Measurements from ENCODE around the gene GLYR1. TPM values are rescaled to one million over a fixed set of nuclear protein-coding genes. Genes with fewer than 3 reads are reported as not detected.

The GLYR1 gene
- total and polyA plus RNA-seq, 2 donors (not counting 1 experiment from before 2014, with no cell fraction given) = 34.0 to 137 TPM

GRCh38 chr16:4766875-4767628 is 80.0 kb downstream of the GLYR1 start, which contains the start of gene ZNF500:
TSS of gene ZNF500 (minus strand) at chr16:4767162. CDS start at chr16:4765978, 1,184 bp downstream.
- Histone ChIP-seq H3K9me3 (ENCODE audit: control extremely low read depth in 1 of 3, control insufficient read depth in 2 of 3, insufficient read depth in 1 of 3, low read length in 2 of 3) (no peaks in the 10 kb centered on the region), H4K20me1 (ENCODE audit: control insufficient read depth, insufficient read depth, low read length, poor library complexity, severe bottlenecking) (no peaks in the 10 kb centered on the region), H3K27ac (ENCODE audit: low read length in 2 of 2) (peak within 1 kb of the TSS in 1 of 2 donors; percentile 80), H3K4me3 (ENCODE audit: control extremely low read depth in 1 of 5, extremely low read depth in 1 of 5, insufficient read depth in 1 of 5, low read depth in 2 of 5, low read length in 4 of 5) (peak within 1 kb of the TSS; percentile 69 to 94 (median 87)), H3K9ac (ENCODE audit: low read length) (peak within 1 kb of the TSS; percentile 96), H3K36me3 (replicated peaks in 1 of 2; ENCODE audit: control extremely low read depth in 1 of 2, control insufficient read depth in 1 of 2, extremely low read depth in 1 of 2, insufficient read depth in 2 of 2, low read length in 1 of 2) (peaks cover 0 to 17% of the 10 kb centered on the region in 2 experiments), H3K4me1 (ENCODE audit: control insufficient read depth in 2 of 2, insufficient read depth in 2 of 2, low read length in 2 of 2) (peaks cover 15 to 33% of the 10 kb centered on the region in 2 donors), H3K79me2 (ENCODE audit: control insufficient read depth, insufficient read depth, low read length) (peaks cover 27% of the 10 kb centered on the region), H3K4me2 (replicated peaks; ENCODE audit: low read depth, low read length, poor library complexity, severe bottlenecking) (peak within 1 kb of the TSS; percentile 91), H3K27me3 (replicated peaks in 1 of 4; ENCODE audit: control extremely low read depth in 1 of 4, control insufficient read depth in 3 of 4, insufficient read depth in 4 of 4, low read length in 3 of 4) (no peaks in the 10 kb centered on the region), H2AFZ (ENCODE audit: insufficient read depth, low read depth, low read length, poor library complexity, severe bottlenecking) (peak within 1 kb of the TSS; percentile 99)
- Mint-ChIP-seq H3K4me3 (peak within 1 kb of the TSS; percentile 98), H3K4me1 (peaks cover 31% of the 10 kb centered on the region), H3K27me3 (no peaks in the 10 kb centered on the region), H3K9me3 (ENCODE audit: insufficient read depth) (no peaks in the 10 kb centered on the region), H3K27ac (peak within 1 kb of the TSS; percentile 95)
- ATAC-seq (ENCODE audit: low read depth) (peak; percentile 91), DNase-seq (peak; percentile 95)
- CTCF ChIA-PET = interaction anchor here (1.6 kb wide), 1 partner anchor 33 kb away, joined by 4 read pairs; the partner anchor contains the start of genes ANKS3 and DNAAF8
- POLR2A ChIA-PET = interaction anchor here (0.7 to 2.6 kb wide), 3 partner anchors 33 to 90 kb away, joined by 3 to 14 read pairs (median 4); partner anchors contain the start of genes ANKS3 and DNAAF8
- 1% methylated on average over 70 of the region's 72 CpGs for WGBS (ENCODE audit: insufficient coverage)
- TF ChIP-seq CTCF (IDR thresholded peaks at IDR 0.05) (no peak), EZH2 (IDR thresholded peaks at IDR 0.05; ENCODE audit: borderline replicate concordance, insufficient read depth, low read depth, low read length, poor library complexity, severe bottlenecking) (no peak)
- intact Hi-C loops (cut with micrococcal nuclease) = loop anchor here (1.0 kb wide), 5 partner anchors 33 to 151 kb away; partner anchors contain the start of genes ANKS3, DNAAF8, GLYR1 and MGRN1

Data from B cell (primary cell).